GM19239 (cell line): Measurements from ENCODE around the gene ARHGAP32.
"Not testable (repeated sequence)": the region's sequence is repeated elsewhere in the genome, so short reads cannot be mapped to it uniquely, and the experiment has no call there.

Source experiments
- DNase-seq: peaks from one replicate; pipeline ENCODE4 v3.0.0; 2011; ENCODE audit warnings: low spot score; ENCODE audit not compliant: insufficient read length
- FAIRE-seq: peaks from 2 replicates; lab custom pipeline; 2011; peaks lifted over from hg19 to GRCh38; lab: Jason Lieb, UNC

Gene ARHGAP32

DNA sequence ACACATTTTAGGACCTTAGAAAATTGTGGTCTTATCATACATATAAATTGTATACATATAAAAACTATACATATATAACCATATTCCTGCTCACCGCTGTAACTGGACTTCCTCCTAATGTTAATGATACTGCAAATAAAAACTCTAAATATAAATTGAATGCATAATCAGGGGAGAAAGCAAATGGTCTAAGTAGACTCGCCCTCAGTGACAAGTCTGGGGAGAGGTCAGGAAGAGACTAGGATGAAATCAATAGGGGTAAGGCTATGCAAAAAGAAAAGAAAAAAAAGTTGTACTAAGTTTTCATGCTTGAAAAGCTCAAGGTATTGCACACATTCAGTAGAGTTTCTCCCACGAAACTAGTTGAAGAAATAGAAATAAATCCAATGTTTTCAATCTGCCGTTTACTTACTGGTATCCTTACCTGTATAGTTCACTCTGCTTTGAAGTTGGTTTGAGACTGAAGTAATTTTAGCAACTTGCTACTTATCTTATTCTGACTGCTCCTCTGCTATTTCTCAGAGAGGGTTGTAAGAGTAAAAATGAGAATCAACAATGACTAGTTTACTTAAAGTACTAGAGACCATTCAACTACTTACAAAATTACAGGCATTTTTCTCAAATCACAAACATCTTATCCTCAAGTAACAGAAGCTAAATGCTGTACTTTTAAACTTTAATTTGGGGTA, 12.2 kb upstream of the ARHGAP32 start:
- FAIRE-seq (no peak), DNase-seq (no peak)

- no peak for FAIRE-seq
- no peak for DNase-seq
Observed at GRCh38 chr11:129202646-129203045, 10.5 kb upstream of the ARHGAP32 start.

GRCh38 chr11:129195682-129196081, 3.6 kb upstream of the ARHGAP32 start:
- FAIRE-seq: no peak
- DNase-seq: no peak

- DNase-seq: no peak
- no peak for FAIRE-seq
Observed at GRCh38 chr11:129191649-129192048, 476 bp downstream of the ARHGAP32 start.

- DNase-seq (no peak), FAIRE-seq (no peak)
Observed at GRCh38 chr11:129190087-129190486, 2.0 kb downstream of the ARHGAP32 start.

DNA sequence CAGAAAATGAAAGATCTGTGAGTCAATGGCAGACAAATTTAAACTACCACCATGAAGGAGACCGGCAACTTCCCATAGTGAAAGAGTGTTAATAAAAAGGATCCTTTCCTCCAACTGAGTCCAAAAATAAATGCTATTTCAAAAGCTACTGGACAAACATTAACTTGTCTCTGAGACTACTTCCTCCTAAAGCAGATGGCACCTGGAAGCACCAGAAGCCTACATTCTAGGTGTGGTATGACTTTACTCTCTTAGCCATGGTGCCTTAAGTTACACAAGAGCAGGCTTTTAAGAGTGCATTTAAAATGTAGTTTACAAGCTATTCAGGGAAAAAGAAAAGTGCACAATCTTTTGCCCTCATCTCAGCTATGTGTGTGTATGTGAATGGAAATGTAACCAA, 2.5 kb downstream of the ARHGAP32 start:
- FAIRE-seq: no peak
- DNase-seq: no peak

GRCh38 chr11:129185082-129185481, 7.0 kb downstream of the ARHGAP32 start:
- not testable (repeated sequence) for FAIRE-seq, DNase-seq

- FAIRE-seq: no peak
- DNase-seq: no peak
Observed at GRCh38 chr11:129184581-129184980, 7.5 kb downstream of the ARHGAP32 start.

DNA sequence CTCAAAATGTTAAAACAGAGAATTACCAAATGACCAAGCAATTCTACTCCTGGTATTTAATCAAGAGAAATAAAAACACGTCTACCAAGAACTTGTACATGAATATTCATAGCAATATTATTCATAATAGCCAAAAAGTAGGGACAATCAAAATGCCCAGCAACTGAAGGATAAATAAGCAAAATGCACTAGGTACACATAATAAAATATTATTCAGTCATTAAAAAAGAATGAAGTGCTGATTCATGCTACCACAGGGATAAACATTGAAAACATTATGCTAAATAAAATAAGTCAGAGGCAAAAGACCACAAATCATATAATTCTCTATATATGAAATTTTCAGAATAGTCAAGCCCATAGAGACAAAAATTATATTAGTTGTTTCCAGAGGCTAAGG, 24.8 kb downstream of the ARHGAP32 start:
- no peak for FAIRE-seq
- no peak for DNase-seq

DNA sequence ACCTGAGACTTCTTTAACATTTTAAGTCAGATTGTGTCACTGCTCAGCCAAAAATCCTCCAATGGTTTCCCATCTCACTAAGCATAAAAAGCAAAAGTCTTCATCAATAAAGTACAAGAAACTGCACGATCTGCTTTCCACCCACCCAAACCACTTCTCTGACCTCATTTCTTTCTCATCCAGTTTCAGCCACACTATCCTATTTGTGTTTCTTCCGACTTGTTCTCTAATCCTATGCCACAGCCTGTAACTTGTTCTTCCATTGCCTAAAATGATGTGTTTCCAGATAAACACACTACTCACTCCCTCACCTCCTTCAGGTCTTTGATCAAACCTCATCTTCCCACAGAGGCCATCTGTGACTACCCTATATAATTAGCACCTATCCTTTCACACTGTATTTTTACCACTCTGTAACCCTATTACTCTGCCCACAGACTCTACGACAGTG, 28.4 kb downstream of the ARHGAP32 start:
- no peak for DNase-seq
- no peak for FAIRE-seq

GRCh38 chr11:129157080-129157479, 35.0 kb downstream of the ARHGAP32 start:
- DNase-seq, FAIRE-seq: not testable (repeated sequence)

GRCh38 chr11:129155745-129156144, 36.4 kb downstream of the ARHGAP32 start:
- FAIRE-seq: no peak

GRCh38 chr11:129148487-129148886, 43.6 kb downstream of the ARHGAP32 start:
- DNase-seq (no peak), FAIRE-seq (no peak)

More at GRCh38 chr11:129155745-129156144, 36.4 kb downstream of the ARHGAP32 start:
- no peak for DNase-seq

DNA sequence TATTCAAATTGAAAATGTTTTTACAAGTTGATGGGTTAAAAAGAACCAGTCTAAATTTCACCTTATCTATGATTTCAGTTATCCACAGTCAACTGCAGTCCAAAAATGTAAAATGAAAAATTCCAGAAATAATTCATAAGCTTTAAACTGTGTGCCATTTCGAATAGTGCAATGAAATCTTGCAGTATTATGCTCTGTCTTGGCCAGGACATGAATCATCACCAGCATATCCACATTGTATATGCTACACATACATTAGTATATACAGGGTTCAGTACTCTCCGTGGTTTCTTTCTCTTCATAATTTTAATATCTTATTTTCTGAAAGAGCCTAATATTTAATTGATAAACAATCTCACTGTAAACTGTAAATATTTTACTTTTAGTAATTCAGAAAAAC, 45.9 kb downstream of the ARHGAP32 start:
- no peak for FAIRE-seq
- DNase-seq: no peak

GRCh38 chr11:129145276-129145675, 46.8 kb downstream of the ARHGAP32 start:
- FAIRE-seq: no peak
- DNase-seq: no peak

DNA sequence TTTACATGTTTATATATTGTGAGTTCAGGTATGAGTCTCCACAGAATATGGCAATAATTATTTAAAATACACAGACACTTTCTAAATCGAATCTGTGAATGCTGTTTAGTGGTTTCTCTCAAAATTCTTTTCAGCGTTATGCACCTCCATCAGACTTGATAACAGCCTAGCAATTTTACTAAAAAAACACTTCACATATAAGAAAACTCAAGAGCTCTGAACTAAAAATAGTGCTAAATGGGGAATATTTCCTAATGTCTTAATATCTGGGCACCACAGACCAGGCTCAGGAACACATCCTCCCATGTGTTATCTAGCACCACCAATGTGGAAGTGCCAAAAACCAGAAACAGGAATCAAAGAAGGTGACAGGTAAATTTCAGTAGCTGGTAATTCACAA, 47.9 kb downstream of the ARHGAP32 start:
- FAIRE-seq (no peak), DNase-seq (no peak)

- DNase-seq: no peak
- FAIRE-seq: no peak
Observed at GRCh38 chr11:129143335-129143734, 48.8 kb downstream of the ARHGAP32 start.

DNA sequence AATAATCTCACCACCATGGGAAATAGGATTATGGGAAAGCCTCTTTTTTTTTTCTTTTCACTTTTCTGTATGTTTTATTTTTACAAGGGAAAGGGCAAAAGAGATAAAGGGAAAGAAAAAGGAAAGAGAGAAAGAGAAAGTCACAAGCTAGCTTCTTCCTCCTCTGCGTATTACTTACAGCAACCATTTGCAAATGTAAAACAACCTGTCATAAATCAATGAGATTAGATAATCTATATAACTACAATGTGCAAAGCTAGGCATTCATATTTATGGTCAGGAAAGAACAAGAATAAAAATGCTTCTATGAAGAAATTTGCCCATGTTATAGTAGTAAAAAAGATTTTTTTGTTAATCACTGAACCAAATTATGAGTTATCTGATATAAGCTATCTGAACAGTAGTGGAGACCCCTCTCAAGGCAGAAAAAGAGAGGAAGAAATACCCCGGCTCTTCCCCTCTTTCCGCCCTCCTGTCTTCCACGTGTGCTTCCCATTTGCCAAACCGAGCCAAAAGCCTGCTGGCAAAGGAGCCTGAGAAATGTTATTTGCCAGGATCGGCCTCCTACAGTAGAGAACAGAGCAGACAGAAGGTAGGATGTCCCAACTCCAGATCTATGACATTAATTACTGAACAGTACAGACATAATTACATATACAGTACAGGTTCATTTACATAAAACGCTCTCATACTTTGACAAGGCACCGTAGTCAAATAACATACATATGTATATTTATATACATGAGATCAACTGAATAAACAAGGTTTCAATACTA, 50.2 kb downstream of the ARHGAP32 start:
- FAIRE-seq (no peak), DNase-seq (no peak)

GRCh38 chr11:129131316-129131715, 60.8 kb downstream of the ARHGAP32 start:
- no peak for DNase-seq
- no peak for FAIRE-seq

GRCh38 chr11:129128881-129129620, 63.1 kb downstream of the ARHGAP32 start:
- FAIRE-seq, DNase-seq: not testable (repeated sequence)

GRCh38 chr11:129119036-129119435, 73.1 kb downstream of the ARHGAP32 start:
- FAIRE-seq (no peak), DNase-seq (no peak)
